Neural cell (in vitro differentiated cells): ENCODE results near the gene PRKCA. TPM values are rescaled to one million over a fixed set of nuclear protein-coding genes. Genes with fewer than 3 reads are reported as not detected.

Source experiments
- H2AFZ ChIP-seq: fragments of 200-600, 300-800 bp; sonication (generic), shearing (Covaris generic); 2 replicates; pipeline ENCODE4 v1.6.0; 2014; ENCODE audit warnings: low read depth, mild to moderate bottlenecking, antibody characterized with exemption, low read length, moderate library complexity
- H3F3A ChIP-seq: fragments of 200-600 bp; shearing (Covaris generic); 2 replicates; pipeline ENCODE4 v1.6.1; 2016; ENCODE audit warnings: mild to moderate bottlenecking, moderate library complexity, mixed read lengths, antibody characterized with exemption, low read length; ENCODE audit not compliant: insufficient read depth, poor library complexity, severe bottlenecking
- H3K27ac ChIP-seq: fragments of 200-600, 300-800 bp; sonication (generic), shearing (Covaris generic); 2 replicates; pipeline ENCODE4 v1.5.1; 2014; ENCODE audit warnings: mild to moderate bottlenecking, low read length, moderate library complexity
- H3K27me3 ChIP-seq: fragments of 300-800, 200-600 bp; sonication (generic), shearing (Covaris generic); 2 replicates; pipeline ENCODE4 v1.6.0; 2014; ENCODE audit warnings: mild to moderate bottlenecking, low read depth, low read length, moderate library complexity; ENCODE audit not compliant: insufficient read depth
- H3K36me3 ChIP-seq: fragments of 300-800, 200-600 bp; sonication (generic), shearing (Covaris generic); 2 replicates; pipeline ENCODE4 v1.5.1; 2014; ENCODE audit warnings: mild to moderate bottlenecking, antibody characterized with exemption, low read length, moderate library complexity; ENCODE audit not compliant: insufficient read depth
- H3K4me2 ChIP-seq: fragments of 300-800, 200-600 bp; sonication (generic), shearing (Covaris generic); 2 replicates; pipeline ENCODE4 v1.6.0; 2014; ENCODE audit warnings: mild to moderate bottlenecking, low read length
- H3K4me3 ChIP-seq: fragments of 300-800, 200-600 bp; sonication (generic), shearing (Covaris generic); 2 replicates; pipeline ENCODE4 v1.5.1; 2014; ENCODE audit warnings: mild to moderate bottlenecking, low read length, moderate library complexity
- H3K79me2 ChIP-seq: fragments of 200-600 bp; shearing (Covaris generic); replicated peaks from 2 replicates; pipeline ENCODE4 v1.6.0; 2014; ENCODE audit warnings: mild to moderate bottlenecking, low read length, moderate library complexity; ENCODE audit not compliant: insufficient read depth
- H3K9ac ChIP-seq: fragments of 300-800, 200-600 bp; sonication (generic), shearing (Covaris generic); 2 replicates; pipeline ENCODE4 v1.6.1; 2016; ENCODE audit warnings: mild to moderate bottlenecking, low read length, mixed read lengths
- H3K9me2 ChIP-seq: fragments of 200-600 bp; shearing (Covaris generic); 2 replicates; pipeline ENCODE4 v1.6.1; 2016; ENCODE audit warnings: mild to moderate bottlenecking, low read length, mixed read lengths; ENCODE audit not compliant: insufficient read depth
- H3K9me3 ChIP-seq: fragments of 200-600, 300-800 bp; sonication (generic), shearing (Covaris generic); 2 replicates; pipeline ENCODE4 v1.6.1; 2016; ENCODE audit warnings: mild to moderate bottlenecking, mixed run types, low read length, moderate library complexity, mixed read lengths
- H4K20me1 ChIP-seq: fragments of 200-600 bp; shearing (Covaris generic); 2 replicates; pipeline ENCODE4 v1.6.1; 2016; ENCODE audit warnings: mild to moderate bottlenecking, mixed run types; ENCODE audit not compliant: insufficient read depth
- CTCF ChIP-seq: fragments of 450-650 bp; IDR thresholded peaks from 2 replicates; pipeline ENCODE4 v1.5.1; 2014; ENCODE audit warnings: antibody characterized with exemption, mild to moderate bottlenecking, moderate library complexity; ENCODE audit not compliant: poor library complexity, severe bottlenecking
- EP300 ChIP-seq: fragments of 450-650 bp; conservative IDR thresholded peaks from 2 replicates; pipeline ENCODE4 v1.6.1; 2014; ENCODE audit warnings: antibody characterized with exemption, mild to moderate bottlenecking, moderate library complexity; ENCODE audit not compliant: poor library complexity, severe bottlenecking
- EZH2 ChIP-seq: fragments of 200-600, 300-800 bp; shearing (Covaris generic), sonication (generic); IDR thresholded peaks from 2 replicates; pipeline ENCODE4 v1.6.1; 2014; ENCODE audit warnings: antibody characterized with exemption, low read length, borderline replicate concordance, mild to moderate bottlenecking; ENCODE audit not compliant: insufficient read depth, poor library complexity, severe bottlenecking
- MXI1 ChIP-seq: fragments of 450-650 bp; conservative IDR thresholded peaks from 2 replicates; pipeline ENCODE4 v1.6.1; 2014; ENCODE audit warnings: antibody characterized with exemption, mild to moderate bottlenecking; ENCODE audit not compliant: poor library complexity, severe bottlenecking
- POLR2AphosphoS5 ChIP-seq: IDR thresholded peaks from 2 replicates; pipeline ENCODE4 v1.6.1; 2012
- RAD21 ChIP-seq: fragments of 450-650 bp; conservative IDR thresholded peaks from 2 replicates; pipeline ENCODE4 v1.6.1; 2014; ENCODE audit warnings: antibody characterized with exemption, mild to moderate bottlenecking, moderate library complexity
- REST ChIP-seq: IDR thresholded peaks from 2 replicates; pipeline ENCODE4 v1.6.1; 2012; ENCODE audit warnings: borderline replicate concordance
- SMC3 ChIP-seq: fragments of 450-650 bp; conservative IDR thresholded peaks from 2 replicates; pipeline ENCODE4 v1.6.1; 2014; ENCODE audit warnings: antibody characterized with exemption, mild to moderate bottlenecking, moderate library complexity; ENCODE audit not compliant: poor library complexity
- TAF1 ChIP-seq: IDR thresholded peaks from 2 replicates; pipeline ENCODE4 v1.6.1; 2012; ENCODE audit warnings: low read depth
- polyA plus RNA-seq: library from polyadenylated mRNA; depleted of rRNA; stranded (reverse); fragments of >200 nt; gene quantifications from 2 replicates; pipeline ENCODE4 v1.2.3, GENCODE V29; 2014

PRKCA gene
- polyA plus RNA-seq, 1 donor from 2014 or later, result 5.9 TPM

GRCh38 chr17:66437476-66438026 is 135.1 kb downstream of the PRKCA start:
- H3K4me3 ChIP-seq, result no peak overlapping the region
- H3F3A ChIP-seq, result no peaks in the 10 kb centered on the region
- H3K79me2 ChIP-seq, result no peaks in the 10 kb centered on the region
- H3K27ac ChIP-seq, result no peak overlapping the region
- H3K9me3 ChIP-seq, result no peaks in the 10 kb centered on the region
- H3K27me3 ChIP-seq, result no peaks in the 10 kb centered on the region
- H2AFZ ChIP-seq, result no peak overlapping the region
- no peak for TF ChIP-seq POLR2AphosphoS5
- no peak for TF ChIP-seq SMC3
- no peak for TF ChIP-seq REST
- TF ChIP-seq EZH2, result no peak
- no peak for TF ChIP-seq RAD21
- no peaks in the 10 kb centered on the region for H3K9me2 ChIP-seq
- no peak overlapping the region for H3K4me2 ChIP-seq
- no peaks in the 10 kb centered on the region for H4K20me1 ChIP-seq
- H3K9ac ChIP-seq, result no peak overlapping the region
- no peaks in the 10 kb centered on the region for H3K36me3 ChIP-seq

GRCh38 chr17:66438101-66438500 is 135.7 kb downstream of the PRKCA start:
- no peaks in the 10 kb centered on the region for H3F3A ChIP-seq

More at GRCh38 chr17:66438101-66438500, 135.7 kb downstream of the PRKCA start:
- Histone ChIP-seq H3K4me3 (no peak overlapping the region), H4K20me1 (no peaks in the 10 kb centered on the region), H2AFZ (no peak overlapping the region), H3K79me2 (no peaks in the 10 kb centered on the region), H3K9me3 (no peaks in the 10 kb centered on the region), H3K36me3 (no peaks in the 10 kb centered on the region), H3K9ac (no peak overlapping the region), H3K4me2 (no peak overlapping the region), H3K9me2 (no peaks in the 10 kb centered on the region), H3K27ac (no peak overlapping the region), H3K27me3 (no peaks in the 10 kb centered on the region)
- TF ChIP-seq EZH2 (no peak), POLR2AphosphoS5 (no peak), CTCF (no peak), SMC3 (no peak), EP300 (no peak), TAF1 (no peak), MXI1 (no peak)
